ENCODE data around the gene FLT3. TPM values are rescaled to one million over a fixed set of nuclear protein-coding genes. Genes with fewer than 3 reads are reported as not detected.

Gene FLT3
- total and polyA plus RNA-seq, 2 of the 13 experiments (the other 11 are each of a cell fraction or from before 2014, with no cell fraction given), result not detected

GRCh38 chr13:27968316-27969081, 131.9 kb downstream of the FLT3 start (continued):
- TF ChIP-seq ZNF687 (CRISPR knock-in tag; IDR thresholded peaks at IDR 0.05), result peak; percentile 69
- TF ChIP-seq ZFYVE20 (CRISPR knock-in tag; IDR thresholded peaks at IDR 0.05; ENCODE audit: borderline replicate concordance, low read depth), result no peak
- TF ChIP-seq GMEB2 (CRISPR knock-in tag; IDR thresholded peaks at IDR 0.05; ENCODE audit: low read depth), result no peak
- TF ChIP-seq CTCF (CRISPR knock-in tag; IDR thresholded peaks at IDR 0.05), result peak; percentile 32; the same call in 1 of the 2 replicates
- TF ChIP-seq EZH2 (conservative IDR thresholded peaks at IDR 0.05; ENCODE audit: low read depth, low read length), result peak; percentile 34; the same call in 1 of the 2 replicates
- 0 out of 2 replicates have a peak, but pooled peaks have one; percentile 44 for TF ChIP-seq ZNF430 (CRISPR knock-in tag; IDR thresholded peaks at IDR 0.05)
- TF ChIP-seq MTA1 (CRISPR knock-in tag; IDR thresholded peaks at IDR 0.05; ENCODE audit: borderline replicate concordance), result peak; percentile 21; the same call in 1 of the 2 replicates
- peak; percentile 95; the same call in 1 of the 2 replicates for TF ChIP-seq MTF2 (CRISPR knock-in tag; IDR thresholded peaks at IDR 0.05; ENCODE audit: borderline replicate concordance)
- 0 out of 2 replicates have a peak, but pooled peaks have one; percentile 40 for TF ChIP-seq ZFP91 (CRISPR knock-in tag; IDR thresholded peaks at IDR 0.05; ENCODE audit: borderline replicate concordance)
- peak; percentile 56 for TF ChIP-seq UBTF (CRISPR knock-in tag; IDR thresholded peaks at IDR 0.05)
- TF ChIP-seq REL (CRISPR knock-in tag; conservative IDR thresholded peaks at IDR 0.05), result 0 out of 2 replicates have a peak, but pooled peaks have one; percentile 27
- TF ChIP-seq ZNF776 (CRISPR knock-in tag; IDR thresholded peaks at IDR 0.05), result peak; percentile 24; the same call in 1 of the 2 replicates
- TF ChIP-seq GMEB1 (CRISPR knock-in tag; IDR thresholded peaks at IDR 0.05; ENCODE audit: borderline replicate concordance), result no peak
